RCC 7860 (cell line): Measurements from ENCODE around the gene KLKB1.
"Not testable (repeated sequence)": the region's sequence is repeated elsewhere in the genome, so short reads cannot be mapped to it uniquely, and the experiment has no call there.

Source experiments
- DNase-seq: peaks from one replicate; pipeline ENCODE4 v3.0.0-alpha.2; 2015; ENCODE audit warnings: low spot score
- FAIRE-seq: peaks from 2 replicates; lab custom pipeline; 2012; peaks lifted over from hg19 to GRCh38; lab: Jason Lieb, UNC

The KLKB1 gene

DNA sequence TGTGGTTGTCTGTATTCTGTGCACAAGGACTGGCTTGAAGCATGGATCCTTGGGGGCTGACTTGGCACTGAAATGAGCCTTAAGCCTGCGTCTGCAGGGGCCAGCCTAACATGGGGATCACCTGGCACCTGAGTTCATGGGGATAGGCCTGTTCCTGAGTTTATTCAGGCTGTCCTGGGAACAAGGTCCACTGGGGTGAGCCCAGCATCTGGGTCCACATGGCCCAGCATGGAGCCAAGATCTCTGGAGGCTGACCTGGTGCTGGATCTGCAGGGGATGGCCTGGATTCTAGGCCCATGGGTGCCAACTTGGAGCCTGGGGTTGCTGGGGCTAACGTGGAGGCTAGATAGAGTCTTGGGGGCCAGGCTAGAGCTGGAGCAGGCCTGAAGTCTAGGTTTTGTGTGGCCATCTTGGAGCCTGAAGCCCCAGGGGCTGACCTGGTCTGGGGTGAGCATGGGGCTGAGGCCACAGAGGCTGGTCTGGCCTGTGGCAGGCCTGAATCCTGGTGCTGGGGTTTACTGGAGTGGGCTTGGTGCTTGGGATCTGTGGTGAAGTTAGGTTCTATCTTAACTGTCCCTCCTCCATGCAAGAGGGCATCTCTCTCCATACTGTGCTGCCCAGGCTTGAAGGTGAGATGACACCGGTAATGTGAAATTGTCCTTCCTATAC is 652 bp upstream of the KLKB1 start:
- FAIRE-seq (no peak), DNase-seq (no peak)

DNA sequence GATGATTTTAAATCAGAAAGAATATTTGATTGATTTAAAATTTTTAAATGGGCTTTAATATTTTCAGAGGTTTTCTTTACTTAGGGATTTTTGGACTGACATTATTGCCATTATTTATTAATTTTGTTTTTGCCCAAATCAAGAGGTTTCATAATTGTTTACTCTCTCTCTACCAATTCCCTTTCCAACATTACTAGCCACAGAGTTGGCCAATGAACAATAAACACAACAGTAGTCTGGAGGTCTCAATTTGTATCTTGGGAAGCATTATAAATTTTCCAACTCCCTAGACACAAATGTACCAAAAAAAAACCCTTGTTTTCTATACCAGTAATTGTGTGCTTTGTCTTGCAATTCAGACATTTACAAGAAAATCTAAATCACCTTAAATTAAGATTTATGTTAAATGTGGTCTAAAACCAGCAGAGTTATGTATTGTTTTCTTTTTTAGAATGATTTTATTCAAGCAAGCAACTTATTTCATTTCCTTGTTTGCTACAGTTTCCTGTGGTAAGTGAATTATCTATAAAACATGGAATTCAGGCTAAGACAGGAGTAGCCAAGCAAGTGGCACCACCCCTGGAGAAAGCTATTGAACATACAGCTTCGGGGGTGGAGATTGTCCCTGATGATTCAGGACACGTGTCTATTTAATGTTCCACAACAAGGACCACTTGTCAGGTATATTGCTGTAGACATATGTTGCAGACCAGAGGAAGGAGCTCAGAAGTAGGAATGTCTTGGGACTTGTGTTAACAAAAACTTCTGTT is 622 bp downstream of the KLKB1 start:
- DNase-seq (no peak), FAIRE-seq (no peak)

DNA sequence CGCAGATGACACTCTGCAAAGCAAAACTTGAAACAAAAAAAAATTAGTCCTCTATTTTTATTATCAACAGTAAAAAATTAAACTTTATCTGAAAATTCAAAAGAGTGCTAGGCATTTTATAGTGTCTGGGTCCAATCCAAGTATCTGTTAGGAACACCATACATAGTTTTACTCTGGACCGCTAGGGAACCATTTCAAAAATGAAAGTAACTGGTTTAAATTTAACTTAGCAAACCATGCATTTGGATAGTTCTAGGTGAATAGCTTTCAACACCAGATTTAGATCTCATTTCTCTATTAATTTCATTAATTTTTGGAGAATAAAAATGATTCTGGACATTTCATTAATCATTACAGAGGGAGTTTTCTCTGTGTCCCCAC is 1.2 kb downstream of the KLKB1 start:
- FAIRE-seq (no peak), DNase-seq (no peak)

GRCh38 chr4:186234367-186234766 is 7.1 kb downstream of the KLKB1 start:
- no peak for FAIRE-seq
- DNase-seq, result no peak

- no peak for DNase-seq
- no peak for FAIRE-seq
Measured at GRCh38 chr4:186236126-186236525, 8.8 kb downstream of the KLKB1 start.

GRCh38 chr4:186240452-186240847 is 13.1 kb downstream of the KLKB1 start:
- no peak for DNase-seq
- no peak for FAIRE-seq

GRCh38 chr4:186240848-186241491 is 13.7 kb downstream of the KLKB1 start:
- no peak for FAIRE-seq
- DNase-seq, result no peak

GRCh38 chr4:186241616-186242015 is 14.3 kb downstream of the KLKB1 start:
- FAIRE-seq (no peak), DNase-seq (no peak)

GRCh38 chr4:186242031-186242430 is 14.7 kb downstream of the KLKB1 start:
- not testable (repeated sequence) for DNase-seq, FAIRE-seq

DNA sequence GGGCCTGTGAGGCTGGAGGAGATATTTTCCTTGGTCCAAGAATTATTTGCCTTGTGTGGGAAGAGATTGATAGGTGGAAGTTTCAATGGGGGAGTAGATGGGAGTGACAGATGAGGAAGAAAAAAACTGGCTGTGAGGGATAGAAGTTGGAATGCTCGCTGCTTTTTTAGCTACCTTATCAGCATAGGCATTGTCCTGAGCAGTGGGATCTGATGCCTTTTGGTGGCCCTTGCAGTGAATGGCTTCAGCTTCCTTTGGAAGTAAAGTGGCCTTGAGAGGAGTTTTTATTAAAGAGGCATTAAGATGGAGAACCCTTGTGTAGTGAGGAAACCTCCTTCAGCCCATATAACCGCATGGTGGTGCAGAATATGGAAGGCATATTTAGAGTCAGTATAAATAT is 16.0 kb downstream of the KLKB1 start:
- no peak for FAIRE-seq
- DNase-seq, result no peak

- DNase-seq (no peak), FAIRE-seq (no peak)
Measured at GRCh38 chr4:186244835-186245234, 17.5 kb downstream of the KLKB1 start.

DNA sequence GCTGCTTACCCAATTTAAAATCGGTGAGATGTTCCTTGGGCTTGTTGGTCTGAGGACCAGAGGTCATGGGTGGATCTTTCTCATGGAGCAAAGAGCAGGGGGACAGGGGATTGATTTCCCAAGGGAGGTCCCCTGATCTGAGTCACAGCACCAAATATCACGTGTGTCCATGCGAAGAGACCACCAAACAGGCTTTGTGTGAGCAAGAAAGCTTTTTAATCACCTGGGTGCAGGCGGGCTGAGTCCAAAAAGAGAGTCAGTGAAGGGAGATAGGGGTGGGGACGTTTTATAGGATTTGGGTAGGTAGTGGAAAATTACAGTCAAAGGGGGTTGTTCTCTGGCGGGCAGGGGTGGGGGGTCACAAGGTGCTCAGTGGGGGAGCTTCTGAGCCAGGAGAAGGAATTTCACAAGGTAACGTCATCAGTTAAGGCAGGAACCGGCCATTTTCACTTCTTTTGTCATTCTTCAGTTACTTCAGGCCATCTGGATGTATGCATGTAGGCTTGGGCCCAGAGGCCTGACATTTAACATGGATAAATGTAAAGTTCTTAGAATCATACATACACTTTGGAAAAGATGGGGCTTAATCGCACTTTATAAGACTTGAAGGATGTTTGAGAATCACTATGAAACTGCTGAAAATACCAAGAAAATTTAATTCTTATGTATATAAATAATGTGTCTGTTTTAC is 19.9 kb downstream of the KLKB1 start:
- not testable (repeated sequence) for DNase-seq, FAIRE-seq

GRCh38 chr4:186248643-186249042 is 21.3 kb downstream of the KLKB1 start:
- FAIRE-seq (no peak), DNase-seq (no peak)

DNA sequence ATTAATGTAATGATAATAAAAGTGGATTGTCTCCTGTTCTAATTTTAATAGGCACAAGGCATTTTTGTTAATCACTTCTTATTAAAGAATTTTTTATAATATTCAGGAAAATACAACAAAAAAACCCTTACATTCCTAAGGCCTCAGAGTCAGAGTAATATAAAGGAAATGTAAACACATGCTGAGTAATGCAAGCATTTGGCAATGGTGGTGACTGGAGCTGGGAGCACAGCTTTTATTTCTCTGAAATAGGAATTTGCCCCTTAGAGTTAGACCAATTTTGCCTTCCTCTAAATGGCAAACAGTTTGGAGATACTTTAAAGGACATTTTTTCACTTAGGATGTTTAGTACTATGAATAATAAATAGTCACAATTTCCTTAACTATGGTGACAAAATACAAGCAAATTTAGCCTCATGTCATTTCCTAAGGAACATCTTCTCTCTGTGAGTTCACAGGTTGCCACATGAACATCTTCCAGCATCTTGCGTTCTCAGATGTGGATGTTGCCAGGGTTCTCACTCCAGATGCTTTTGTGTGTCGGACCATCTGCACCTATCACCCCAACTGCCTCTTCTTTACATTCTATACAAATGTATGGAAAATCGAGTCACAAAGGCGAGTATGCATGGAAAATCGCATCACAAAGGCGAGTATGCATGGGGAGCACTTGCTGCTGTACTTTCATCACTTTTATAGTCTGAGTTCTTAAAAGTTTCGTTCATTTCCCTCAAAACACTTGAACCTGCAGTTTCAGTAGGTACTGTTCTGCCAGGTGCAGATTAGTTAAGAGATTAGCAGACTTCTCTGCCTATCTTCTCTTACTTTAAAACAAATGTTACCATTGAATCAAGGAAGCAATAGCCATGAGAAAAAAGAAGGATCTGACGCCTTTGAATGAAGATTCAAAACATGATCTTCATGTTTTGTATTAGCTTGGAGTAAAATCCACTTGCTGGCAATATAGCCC is 22.8 kb downstream of the KLKB1 start:
- no peak for DNase-seq
- no peak for FAIRE-seq

- no peak for DNase-seq
- FAIRE-seq, result no peak
Measured at GRCh38 chr4:186250760-186251159, 23.5 kb downstream of the KLKB1 start.

DNA sequence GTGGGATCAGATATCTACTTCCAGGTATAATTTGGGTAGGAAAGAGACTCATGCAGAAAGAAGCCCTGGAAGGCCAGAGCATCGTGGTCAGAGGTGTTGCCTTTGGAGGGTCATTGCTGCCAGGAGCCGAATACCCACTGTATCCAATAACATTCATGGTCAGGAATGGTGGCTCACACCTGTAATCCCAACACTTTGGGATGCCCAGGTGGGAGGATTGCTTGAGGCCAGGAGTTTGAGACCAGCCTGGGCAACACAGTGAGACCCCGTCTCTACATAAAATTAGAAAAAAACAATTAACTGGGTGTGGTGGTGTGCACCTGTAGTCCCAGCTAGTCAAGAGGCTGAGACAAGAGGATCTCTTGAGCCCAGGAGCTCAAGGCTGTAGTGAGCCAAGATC is 27.8 kb downstream of the KLKB1 start:
- DNase-seq (no peak), FAIRE-seq (no peak)

GRCh38 chr4:186258216-186258811 is 31.0 kb downstream of the KLKB1 start:
- DNase-seq (no peak), FAIRE-seq (no peak)

DNA sequence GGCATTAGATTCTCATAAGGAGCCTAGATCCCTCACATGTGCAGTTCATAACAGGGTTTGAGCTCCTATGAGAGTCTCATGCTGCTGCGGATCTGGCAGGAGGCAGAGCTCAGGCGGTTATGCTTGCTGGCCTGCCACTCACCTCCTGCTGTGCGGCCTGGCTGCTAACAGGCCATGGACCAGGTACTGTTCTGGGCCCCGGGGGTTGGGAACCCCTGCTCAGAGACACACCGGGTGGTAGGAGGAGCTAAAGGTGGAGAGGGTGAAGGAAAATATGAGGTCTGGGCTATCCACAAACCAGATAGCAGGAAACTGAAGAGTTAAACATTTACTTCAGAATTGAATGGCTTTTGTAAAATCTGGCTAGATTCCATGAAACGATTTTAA is 32.8 kb downstream of the KLKB1 start:
- FAIRE-seq, result no peak
- no peak for DNase-seq

- no peak for DNase-seq
- FAIRE-seq, result no peak
Measured at GRCh38 chr4:186260504-186261448, 33.5 kb downstream of the KLKB1 start.
